ENCODE measurements around the gene MYH14. TPM values are rescaled to one million over a fixed set of nuclear protein-coding genes. Genes with fewer than 3 reads are reported as not detected.
A peak's percentile ranks its signal among the peaks of the same experiment; 100 is the strongest.

MYH14 gene
- total RNA-seq, 1 experiment from 2014 or later: 4.1 TPM

DNA sequence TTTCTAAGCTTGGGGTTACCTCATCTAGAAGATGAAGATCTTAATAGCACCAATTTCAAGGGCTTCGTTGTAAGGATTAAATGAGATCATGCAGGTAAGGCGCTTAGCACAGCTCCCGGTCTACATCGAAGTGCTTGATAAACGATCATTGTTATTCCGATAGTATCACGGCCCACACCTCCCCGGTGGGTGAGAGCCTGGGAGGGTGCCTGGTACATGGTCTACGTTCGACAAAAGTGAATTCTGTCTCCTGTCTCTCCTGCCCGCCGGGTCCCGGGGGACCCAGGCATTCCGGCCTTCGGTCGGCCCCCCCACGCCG is 501 bp upstream of the MYH14 start:
- peak overlapping the region; percentile 36; the same call in 1 of the 2 replicates for H3K4me3 ChIP-seq (ENCODE audit: insufficient read depth, low read depth, low read length)
- no peak for DNase-seq
- H3K36me3 ChIP-seq (replicated peaks; ENCODE audit: control insufficient read depth, insufficient read depth, low read length): no peaks in the 10 kb centered on the region
- peaks cover 21% of the 10 kb centered on the region for H3K27me3 ChIP-seq (ENCODE audit: control insufficient read depth, insufficient read depth, low read length)

DNA sequence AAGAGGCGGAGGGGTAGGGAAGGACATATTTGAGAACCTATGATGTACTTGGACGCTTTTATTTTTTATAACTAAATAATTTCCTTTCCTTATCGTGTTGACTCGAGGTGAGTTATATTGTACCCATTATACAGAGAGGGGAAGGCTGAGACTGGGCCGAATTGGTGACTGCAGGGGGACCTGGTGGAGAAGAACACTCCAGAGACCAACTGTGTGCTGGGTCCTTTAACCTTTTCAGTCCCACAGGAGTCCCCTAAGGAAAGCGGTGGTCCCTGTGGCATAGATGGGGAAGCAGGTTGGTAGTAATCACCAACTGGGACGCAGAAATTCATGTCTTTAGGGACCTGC is 633 bp downstream of the MYH14 start:
- peaks cover 21% of the 10 kb centered on the region for H3K27me3 ChIP-seq (ENCODE audit: control insufficient read depth, insufficient read depth, low read length)
- DNase-seq: no peak

DNA sequence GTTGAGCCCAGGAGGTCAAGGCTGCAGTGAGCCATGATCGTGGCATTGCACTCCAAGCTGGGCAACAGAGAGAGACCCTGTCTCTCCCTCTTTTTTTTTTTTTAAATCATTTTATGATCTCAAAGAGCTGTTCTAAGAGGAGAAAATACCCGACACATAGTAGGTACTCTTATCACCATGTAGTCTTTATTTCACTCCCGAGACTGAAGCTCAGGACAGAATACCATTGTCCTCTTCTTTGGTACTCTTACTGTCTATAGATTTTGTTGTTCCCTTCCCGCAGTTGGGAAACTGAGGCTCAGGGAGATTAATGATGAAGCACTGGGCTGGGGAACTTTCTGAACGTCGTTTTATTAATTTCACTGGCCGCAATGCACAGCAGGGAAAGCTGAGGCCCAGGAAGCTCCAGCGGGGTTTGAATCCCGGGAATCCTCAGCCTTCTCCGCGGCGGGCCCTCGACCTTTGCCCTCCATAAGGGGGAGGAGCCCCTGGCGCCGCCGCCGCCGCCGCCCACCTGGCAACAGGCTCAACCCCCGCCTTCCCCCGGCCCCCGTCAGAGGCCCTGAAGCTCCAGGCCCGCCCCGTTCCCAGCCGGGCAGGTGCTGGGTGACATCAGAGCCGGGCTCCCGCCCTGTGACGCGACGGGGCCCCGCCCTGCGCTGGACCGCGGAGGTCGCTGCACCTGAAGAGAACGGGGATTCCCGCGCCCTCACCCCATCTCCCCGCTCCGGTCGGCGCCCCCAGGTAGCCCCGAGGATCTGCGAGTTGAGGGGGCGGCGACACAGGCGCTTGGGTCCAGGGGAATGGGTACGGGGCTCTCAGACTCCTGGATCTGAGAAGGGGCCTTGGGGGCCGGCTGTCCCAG is 1.6 kb downstream of the MYH14 start:
- peaks cover 21% of the 10 kb centered on the region for H3K27me3 ChIP-seq (ENCODE audit: control insufficient read depth, insufficient read depth, low read length)
- DNase-seq: peak; percentile 99
- H3K36me3 ChIP-seq (replicated peaks; ENCODE audit: control insufficient read depth, insufficient read depth, low read length): no peaks in the 10 kb centered on the region
- H3K4me3 ChIP-seq (ENCODE audit: insufficient read depth, low read depth, low read length): peak overlapping the region; percentile 39; the same call in 1 of the 2 replicates

More for the DNA sequence above, 633 bp downstream of the MYH14 start:
- H3K36me3 ChIP-seq (replicated peaks; ENCODE audit: control insufficient read depth, insufficient read depth, low read length): no peaks in the 10 kb centered on the region
- H3K4me3 ChIP-seq (ENCODE audit: insufficient read depth, low read depth, low read length): peak overlapping the region; percentile 49; the same call in 1 of the 2 replicates

DNA sequence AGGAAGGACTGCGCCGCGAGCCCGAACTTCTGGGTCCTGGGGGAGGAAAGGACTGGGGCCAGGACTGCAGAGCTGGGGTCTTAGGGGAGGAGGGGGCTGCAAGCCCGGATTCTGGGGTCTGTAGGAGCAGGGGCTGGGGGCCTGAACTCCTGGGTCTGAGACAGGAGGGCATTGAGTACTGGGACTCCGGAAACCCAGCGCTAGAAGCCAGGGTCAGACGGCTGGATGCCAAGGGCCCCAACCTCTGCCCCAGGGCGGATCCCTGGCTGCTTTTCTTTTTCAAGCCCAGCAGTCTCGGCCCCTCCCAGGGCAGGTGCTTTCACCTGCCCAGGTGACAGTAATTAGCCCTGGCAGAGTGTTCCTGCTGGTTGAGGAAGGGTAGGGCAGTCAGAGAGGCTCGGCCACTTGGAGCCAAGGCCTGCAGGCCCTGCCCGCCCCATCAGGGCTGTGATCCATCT is 2.3 kb downstream of the MYH14 start:
- Histone ChIP-seq H3K36me3 (replicated peaks; ENCODE audit: control insufficient read depth, insufficient read depth, low read length) (no peaks in the 10 kb centered on the region), H3K4me3 (ENCODE audit: insufficient read depth, low read depth, low read length) (peak overlapping the region; percentile 39; the same call in 1 of the 2 replicates), H3K27me3 (ENCODE audit: control insufficient read depth, insufficient read depth, low read length) (peaks cover 21% of the 10 kb centered on the region)
- peak; percentile 81 for DNase-seq

DNA sequence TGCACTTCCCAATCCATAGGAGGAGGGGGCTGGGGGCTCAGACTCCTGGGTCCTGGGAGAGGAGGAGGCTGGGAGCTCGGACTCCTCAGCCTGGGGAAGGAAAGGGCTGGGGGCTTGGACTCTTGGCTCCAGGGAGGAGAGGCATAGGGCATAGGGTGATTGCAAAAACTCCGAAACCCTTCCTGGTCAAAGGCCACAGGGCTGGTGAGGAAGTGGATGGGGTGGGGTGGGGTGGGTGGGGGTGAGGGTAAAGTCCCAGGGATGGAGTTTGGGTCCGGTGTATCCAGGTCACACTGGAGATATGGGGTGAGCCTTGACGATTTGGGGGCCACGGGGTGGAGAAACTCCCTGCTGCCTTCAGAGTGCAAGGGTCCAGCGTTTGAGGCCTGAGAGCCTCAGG is 2.8 kb downstream of the MYH14 start:
- H3K27me3 ChIP-seq (ENCODE audit: control insufficient read depth, insufficient read depth, low read length): peaks cover 21% of the 10 kb centered on the region
- no peak overlapping the region for H3K4me3 ChIP-seq (ENCODE audit: insufficient read depth, low read depth, low read length)
- no peaks in the 10 kb centered on the region; the same call in 1 of the 2 replicates for H3K36me3 ChIP-seq (replicated peaks; ENCODE audit: control insufficient read depth, insufficient read depth, low read length)
- no peak for DNase-seq

DNA sequence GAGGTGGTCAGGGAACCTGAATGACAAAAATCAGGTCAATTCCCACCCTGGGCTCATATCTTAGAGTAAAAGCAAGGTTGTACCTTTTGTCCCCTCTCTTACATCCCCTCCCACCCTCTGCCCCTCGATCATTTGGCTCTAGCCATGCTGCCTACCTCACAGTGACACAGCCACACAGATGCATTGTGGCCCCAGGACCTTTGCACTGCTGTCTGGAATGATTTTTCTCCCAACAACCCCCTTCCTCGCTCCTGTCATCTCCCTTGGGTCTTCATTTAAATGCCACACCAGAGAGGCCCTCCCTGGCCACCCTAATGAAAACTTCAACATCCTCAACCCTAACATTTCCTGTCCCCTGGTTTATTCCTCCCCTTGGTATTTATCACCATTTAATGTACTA is 4.3 kb downstream of the MYH14 start:
- no peak overlapping the region for H3K4me3 ChIP-seq (ENCODE audit: insufficient read depth, low read depth, low read length)
- DNase-seq: no peak
- H3K36me3 ChIP-seq (replicated peaks; ENCODE audit: control insufficient read depth, insufficient read depth, low read length): no peaks in the 10 kb centered on the region; the same call in 1 of the 2 replicates
- peaks cover 18% of the 10 kb centered on the region for H3K27me3 ChIP-seq (ENCODE audit: control insufficient read depth, insufficient read depth, low read length)

DNA sequence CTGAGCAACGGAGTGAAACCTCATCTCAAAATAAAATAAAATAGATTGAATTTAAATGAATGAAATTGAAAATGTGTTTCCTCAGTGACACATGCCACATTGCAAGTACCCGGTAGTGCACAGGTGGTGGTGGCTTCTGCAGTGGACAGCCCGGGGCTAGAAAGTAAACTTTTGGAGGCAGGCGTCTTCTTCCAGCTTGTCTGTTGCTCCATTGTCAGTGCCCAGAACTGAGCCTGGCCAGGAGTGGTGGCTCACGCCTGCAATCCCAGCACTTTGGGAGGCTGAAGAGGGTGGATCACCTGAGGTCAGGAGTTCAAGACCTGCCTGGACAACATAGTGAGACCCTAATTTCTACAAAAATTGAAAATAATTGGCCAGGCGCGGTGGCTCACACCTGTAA is 5.7 kb downstream of the MYH14 start:
- DNase-seq: no peak
- peaks cover 11% of the 10 kb centered on the region for H3K27me3 ChIP-seq (ENCODE audit: control insufficient read depth, insufficient read depth, low read length)
- H3K4me3 ChIP-seq (ENCODE audit: insufficient read depth, low read depth, low read length): no peak overlapping the region
- H3K36me3 ChIP-seq (replicated peaks; ENCODE audit: control insufficient read depth, insufficient read depth, low read length): no peaks in the 10 kb centered on the region; the same call in 1 of the 2 replicates

DNA sequence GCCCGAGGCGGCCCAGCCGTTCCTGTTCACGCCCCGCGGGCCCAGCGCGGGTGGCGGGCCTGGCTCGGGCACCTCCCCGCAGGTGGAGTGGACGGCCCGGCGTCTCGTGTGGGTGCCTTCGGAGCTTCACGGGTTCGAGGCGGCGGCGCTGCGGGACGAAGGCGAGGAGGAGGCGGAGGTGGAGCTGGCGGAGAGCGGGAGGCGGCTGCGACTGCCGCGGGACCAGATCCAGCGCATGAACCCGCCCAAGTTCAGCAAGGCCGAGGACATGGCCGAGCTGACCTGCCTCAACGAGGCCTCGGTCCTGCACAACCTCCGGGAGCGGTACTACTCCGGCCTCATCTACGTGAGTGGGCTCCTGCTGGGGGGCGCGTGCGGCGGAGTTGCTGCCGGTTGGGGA is 7.0 kb downstream of the MYH14 start:
- Histone ChIP-seq H3K27me3 (ENCODE audit: control insufficient read depth, insufficient read depth, low read length) (peaks cover 4% of the 10 kb centered on the region; the same call in 1 of the 2 replicates), H3K36me3 (replicated peaks; ENCODE audit: control insufficient read depth, insufficient read depth, low read length) (no peaks in the 10 kb centered on the region; the same call in 1 of the 2 replicates), H3K4me3 (ENCODE audit: insufficient read depth, low read depth, low read length) (no peak overlapping the region)
- DNase-seq: no peak

DNA sequence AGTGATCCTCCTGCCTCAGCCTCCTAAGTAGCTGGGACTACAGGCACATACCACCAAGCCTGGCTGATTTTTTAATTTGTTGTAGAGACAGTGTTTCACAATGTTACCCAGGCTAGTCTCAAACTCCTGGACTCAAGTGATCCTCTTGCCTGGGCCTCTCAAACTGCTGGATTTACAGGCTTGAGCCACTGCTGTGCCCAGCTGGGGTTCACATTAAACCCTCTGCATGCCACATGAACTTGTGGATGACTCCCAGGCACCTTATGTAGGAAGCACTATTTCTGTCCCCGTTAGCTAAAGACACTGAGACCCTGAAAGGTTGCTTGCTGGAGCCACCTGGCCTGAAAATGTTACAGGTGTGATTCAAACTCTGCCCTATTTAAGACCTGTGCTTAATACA is 10.5 kb downstream of the MYH14 start:
- H3K4me3 ChIP-seq (ENCODE audit: insufficient read depth, low read depth, low read length): no peak overlapping the region

DNA sequence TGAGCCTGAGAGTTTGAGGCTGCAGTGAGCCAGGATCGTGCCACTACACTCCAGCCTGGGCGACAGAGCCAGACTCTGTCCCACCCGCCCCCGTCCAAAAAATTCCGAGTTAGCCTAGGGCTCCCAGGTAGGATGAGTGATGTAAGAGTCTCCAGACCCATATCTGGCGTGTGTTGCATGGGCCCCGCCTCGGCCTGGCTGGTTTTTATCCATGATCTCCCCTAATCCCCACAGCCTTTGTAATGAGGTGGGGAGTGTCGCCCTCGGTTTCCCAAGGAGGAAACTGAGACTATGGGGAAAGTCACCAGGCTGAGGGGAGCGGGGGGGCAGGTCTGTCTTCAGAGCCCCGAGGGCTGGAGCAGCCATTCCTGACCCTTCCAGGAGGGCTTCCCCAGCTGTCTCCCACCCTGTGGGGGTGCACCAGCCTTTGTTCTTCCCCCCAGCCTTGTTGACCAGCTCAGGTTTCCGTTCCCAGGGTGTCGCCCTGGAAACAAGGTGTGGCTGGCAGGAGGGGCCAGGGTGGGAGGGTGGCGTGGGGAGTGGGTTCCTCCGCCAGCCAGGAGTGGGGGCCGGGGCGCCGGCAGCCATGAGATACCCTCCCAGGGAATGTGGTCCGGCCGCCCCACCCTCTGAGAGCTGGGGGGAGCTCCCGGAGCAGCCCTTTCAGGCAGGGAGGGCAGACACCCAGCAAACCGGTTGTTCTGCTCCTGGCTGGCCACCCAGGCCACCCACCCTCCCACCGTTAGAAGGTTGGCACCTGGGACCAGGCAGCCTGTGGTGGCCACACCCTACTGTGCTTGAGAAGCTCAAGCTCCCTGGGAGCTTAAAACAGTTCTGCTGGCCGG is 11.5 kb downstream of the MYH14 start:
- Histone ChIP-seq H3K4me3 (ENCODE audit: insufficient read depth, low read depth, low read length) (no peak overlapping the region), H3K27me3 (ENCODE audit: control insufficient read depth, insufficient read depth, low read length) (no peaks in the 10 kb centered on the region), H3K36me3 (replicated peaks; ENCODE audit: control insufficient read depth, insufficient read depth, low read length) (no peaks in the 10 kb centered on the region; the same call in 1 of the 2 replicates)
- DNase-seq: peak; percentile 77

More for the DNA sequence above, 10.5 kb downstream of the MYH14 start:
- H3K27me3 ChIP-seq (ENCODE audit: control insufficient read depth, insufficient read depth, low read length): no peaks in the 10 kb centered on the region
- DNase-seq: no peak
- no peaks in the 10 kb centered on the region; the same call in 1 of the 2 replicates for H3K36me3 ChIP-seq (replicated peaks; ENCODE audit: control insufficient read depth, insufficient read depth, low read length)

DNA sequence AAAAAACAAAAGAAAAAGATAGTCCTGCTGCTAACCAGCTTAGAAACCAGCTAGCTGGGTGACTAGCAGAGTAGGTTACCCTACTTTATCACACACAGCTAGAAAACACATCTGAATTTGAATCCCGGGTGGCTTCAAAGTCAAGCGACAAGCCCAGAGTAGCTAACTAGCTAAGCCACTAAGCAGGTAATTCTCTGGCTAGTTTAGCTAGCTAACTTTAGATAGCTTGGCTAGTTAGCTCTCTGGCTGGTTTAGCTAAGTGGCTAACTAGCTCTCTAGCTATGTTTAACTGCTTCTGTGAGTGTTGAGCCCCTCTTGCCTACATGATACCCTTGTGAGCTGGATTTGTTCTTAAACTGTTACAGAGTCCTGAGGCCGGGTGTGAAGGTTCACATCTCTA is 12.4 kb downstream of the MYH14 start:
- no peaks in the 10 kb centered on the region; the same call in 1 of the 2 replicates for H3K36me3 ChIP-seq (replicated peaks; ENCODE audit: control insufficient read depth, insufficient read depth, low read length)
- H3K27me3 ChIP-seq (ENCODE audit: control insufficient read depth, insufficient read depth, low read length): no peaks in the 10 kb centered on the region
- no peak overlapping the region for H3K4me3 ChIP-seq (ENCODE audit: insufficient read depth, low read depth, low read length)
- DNase-seq: no peak

DNA sequence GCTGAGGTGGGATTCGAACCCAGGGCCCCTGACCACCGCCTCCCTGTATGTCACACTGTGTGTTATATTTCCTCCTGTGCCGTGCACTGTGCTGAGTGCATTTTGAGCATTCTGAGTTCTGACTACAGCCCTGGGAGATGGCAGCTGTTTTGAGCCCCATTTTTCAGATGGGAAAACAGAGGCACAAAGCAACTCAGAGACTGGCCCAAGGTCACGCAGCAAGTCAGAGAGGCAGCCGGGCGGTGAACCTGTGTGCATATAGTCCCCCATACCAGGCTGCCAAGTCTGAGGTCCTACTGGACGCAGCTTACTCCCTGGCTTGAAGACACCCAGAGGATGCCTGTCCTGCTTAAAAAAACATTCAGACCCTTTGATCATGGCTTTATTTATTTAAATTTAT is 17.7 kb downstream of the MYH14 start:
- Histone ChIP-seq H3K27me3 (ENCODE audit: control insufficient read depth, insufficient read depth, low read length) (no peaks in the 10 kb centered on the region), H3K4me3 (ENCODE audit: insufficient read depth, low read depth, low read length) (no peak overlapping the region), H3K36me3 (replicated peaks; ENCODE audit: control insufficient read depth, insufficient read depth, low read length) (peaks cover 3% of the 10 kb centered on the region; the same call in 1 of the 2 replicates)
- no peak for DNase-seq

DNA sequence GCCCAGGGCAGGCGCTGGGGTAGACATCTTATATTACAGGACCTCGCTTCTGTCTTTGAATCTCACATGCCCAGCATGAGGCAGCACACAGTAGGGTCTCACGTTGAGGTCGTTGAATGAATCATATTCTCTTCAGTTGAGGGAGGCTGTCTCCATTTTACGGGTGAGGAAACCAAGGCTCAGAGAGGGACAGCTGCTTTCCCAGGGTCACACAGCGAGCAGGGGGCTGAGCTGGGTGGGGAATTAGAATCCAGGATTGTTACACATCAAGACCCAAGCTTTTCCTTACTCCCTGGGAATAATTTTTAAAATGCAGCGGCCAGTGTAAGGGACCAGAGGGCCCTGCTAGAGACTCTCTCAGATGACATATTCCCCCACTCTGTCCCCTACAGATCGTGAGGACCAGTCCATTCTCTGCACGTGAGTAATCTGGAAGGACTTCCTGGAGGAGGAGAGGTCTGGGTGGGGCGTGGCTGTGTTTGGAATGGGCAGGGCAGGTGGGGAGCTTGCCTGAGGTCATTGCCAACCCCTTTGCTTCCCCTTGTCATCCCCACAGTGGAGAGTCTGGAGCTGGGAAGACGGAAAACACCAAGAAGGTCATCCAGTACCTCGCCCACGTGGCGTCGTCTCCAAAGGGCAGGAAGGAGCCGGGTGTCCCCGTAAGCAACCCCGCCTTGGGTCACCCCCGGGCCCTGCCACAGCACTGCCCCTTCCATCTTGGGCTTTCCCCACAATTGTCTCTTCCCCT is 19.4 kb downstream of the MYH14 start:
- no peak for DNase-seq
- no peaks in the 10 kb centered on the region for H3K27me3 ChIP-seq (ENCODE audit: control insufficient read depth, insufficient read depth, low read length)
- peaks cover 3% of the 10 kb centered on the region; the same call in 1 of the 2 replicates for H3K36me3 ChIP-seq (replicated peaks; ENCODE audit: control insufficient read depth, insufficient read depth, low read length)
- H3K4me3 ChIP-seq (ENCODE audit: insufficient read depth, low read depth, low read length): no peak overlapping the region

DNA sequence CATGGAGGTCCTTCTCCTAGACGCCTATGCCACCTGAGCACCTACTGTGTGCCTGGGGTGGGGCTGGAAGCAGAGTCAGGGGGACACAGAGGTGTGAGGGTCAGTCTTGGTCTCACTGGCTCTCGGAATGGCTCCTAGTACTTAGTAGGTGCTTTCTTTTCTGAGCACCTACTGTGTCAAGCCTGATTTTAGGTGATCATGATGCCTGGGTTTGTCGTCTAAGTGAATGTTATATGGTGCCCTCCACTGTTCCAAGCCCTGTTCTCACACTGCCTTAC is 20.0 kb downstream of the MYH14 start:
- H3K4me3 ChIP-seq (ENCODE audit: insufficient read depth, low read depth, low read length): no peak overlapping the region
- no peak for DNase-seq
- no peaks in the 10 kb centered on the region for H3K27me3 ChIP-seq (ENCODE audit: control insufficient read depth, insufficient read depth, low read length)
- peaks cover 3% of the 10 kb centered on the region; the same call in 1 of the 2 replicates for H3K36me3 ChIP-seq (replicated peaks; ENCODE audit: control insufficient read depth, insufficient read depth, low read length)

Data from H7 (cell line).